Keratinocyte (primary cell): Measurements from ENCODE around the gene CPED1. TPM values are rescaled to one million over a fixed set of nuclear protein-coding genes. Genes with fewer than 3 reads are reported as not detected.
A peak's percentile ranks its signal among the peaks of the same experiment; 100 is the strongest.

Experiments used
- DNase-seq: peaks from one replicate; pipeline ENCODE4 v3.0.0-alpha.2; 2011; ENCODE audit warnings: low read depth, missing footprints, low spot score
- FAIRE-seq: peaks from 2 replicates; lab custom pipeline; 2011; peaks lifted over from hg19 to GRCh38; lab: Jason Lieb, UNC
- H2AFZ ChIP-seq: 2 replicates; pipeline ENCODE4 v1.6.0; 2012; ENCODE audit warnings: low read length, control low read depth, inconsistent platforms; ENCODE audit not compliant: control insufficient read depth
- H3K27ac ChIP-seq: 2 replicates; pipeline ENCODE4 v1.5.1; 2011; ENCODE audit warnings: low read length; ENCODE audit not compliant: control insufficient read depth, insufficient read depth
- H3K27me3 ChIP-seq: 3 replicates; pipeline ENCODE4 v1.6.0; 2011; ENCODE audit warnings: low read length; ENCODE audit not compliant: control insufficient read depth, insufficient read depth; ENCODE audit errors: extremely low read depth
- H3K36me3 ChIP-seq, 2 experiments: 2 replicates in 1 of 2; 3 replicates in 1 of 2; pipeline ENCODE4 v1.5.1; 2011; ENCODE audit warnings: low read length in 2 of 2, mild to moderate bottlenecking in 1 of 2; ENCODE audit not compliant: control insufficient read depth in 2 of 2, insufficient read depth in 2 of 2; ENCODE audit errors: extremely low read depth in 1 of 2
- H3K4me1 ChIP-seq: 3 replicates; pipeline ENCODE4 v1.5.1; 2011; ENCODE audit warnings: low read length; ENCODE audit not compliant: control insufficient read depth, insufficient read depth; ENCODE audit errors: extremely low read depth
- H3K4me2 ChIP-seq: 3 replicates; pipeline ENCODE4 v1.6.0; 2011; ENCODE audit warnings: low read depth, low read length; ENCODE audit not compliant: control insufficient read depth, insufficient read depth; ENCODE audit errors: extremely low read depth
- H3K4me3 ChIP-seq, 3 experiments: fragments of 200-600 bp in 1 of 3; sonication (generic) in 1 of 3; 2 replicates in 2 of 3; 3 replicates in 1 of 3; pipeline ENCODE4 v1.5.1; 2011 to 2016; ENCODE audit warnings: low read length in 3 of 3, mild to moderate bottlenecking in 3 of 3, control low read depth in 2 of 3, inconsistent platforms in 1 of 3, low read depth in 1 of 3, mixed read lengths in 1 of 3, mixed run types in 1 of 3, moderate library complexity in 1 of 3; ENCODE audit not compliant: control insufficient read depth in 2 of 3, insufficient read depth in 2 of 3; ENCODE audit errors: extremely low read depth in 1 of 3
- H3K79me2 ChIP-seq: 2 replicates; pipeline ENCODE4 v1.6.0; 2012; ENCODE audit warnings: low read length; ENCODE audit not compliant: control insufficient read depth, insufficient read depth
- H3K9ac ChIP-seq: 3 replicates; pipeline ENCODE4 v1.6.0; 2011; ENCODE audit warnings: low read length; ENCODE audit not compliant: control insufficient read depth, insufficient read depth; ENCODE audit errors: extremely low read depth
- H3K9me1 ChIP-seq: 3 replicates; pipeline ENCODE4 v1.6.0; 2011; ENCODE audit warnings: low read length; ENCODE audit not compliant: control insufficient read depth, insufficient read depth; ENCODE audit errors: extremely low read depth
- H3K9me3 ChIP-seq: 2 replicates; pipeline ENCODE4 v1.5.1; 2012; ENCODE audit warnings: low read depth, low read length; ENCODE audit not compliant: control insufficient read depth
- H4K20me1 ChIP-seq: 3 replicates; pipeline ENCODE4 v1.6.0; 2011; ENCODE audit warnings: low read length; ENCODE audit not compliant: control insufficient read depth, insufficient read depth; ENCODE audit errors: extremely low read depth
- CTCF ChIP-seq, 3 experiments: IDR thresholded peaks in 1 of 3; conservative IDR thresholded peaks in 1 of 3; optimal IDR thresholded peaks in 1 of 3; 2 replicates in 2 of 3; 3 replicates in 1 of 3; pipeline versions ENCODE3 to v1.5.1; 2011; ENCODE audit warnings: low read length in 3 of 3, mild to moderate bottlenecking in 3 of 3, moderate library complexity in 2 of 3, control low read depth in 1 of 3, inconsistent platforms in 1 of 3; ENCODE audit not compliant: insufficient read depth in 2 of 3; ENCODE audit errors: extremely low read depth in 1 of 3
- EZH2 ChIP-seq: IDR thresholded peaks from one replicate; pipeline ENCODE4 v1.6.1; 2012; ENCODE audit warnings: inconsistent platforms, mild to moderate bottlenecking, low read length, moderate library complexity
- dilution Hi-C: fragments of 300-500 bp; cut with MboI; formaldehyde crosslinking; loops from one replicate; pipeline ENCODE4 v1.7.0; 2020; ENCODE audit warnings: low sequenced_read_pairs; ENCODE audit not compliant: extremely low pct_ligation_motif_present
- polyA plus RNA-seq, 5 experiments: library from polyadenylated mRNA; depleted of rRNA in 3 of 5; stranded (reverse) in 3 of 5; stranded (forward) in 1 of 5; unstranded in 1 of 5; fragments of >200 nt; gene quantifications; 1 replicate in 1 of 5; 2 replicates in 3 of 5; 3 replicates in 1 of 5; pipeline versions ENCODE4 v1.2.1 to v1.2.3, GENCODE V29; 2011 to 2012; ENCODE audit warnings: missing spikeins in 2 of 5, low read depth in 1 of 5, low replicate concordance in 1 of 5

CPED1 gene
- polyA plus RNA-seq, 1 donor (not counting 4 experiments of a cell fraction or from before 2014, with no cell fraction given) = 0.62 TPM

- H3K4me2 ChIP-seq = no peak overlapping the region
- no peaks in the 10 kb centered on the region for H3K27me3 ChIP-seq
- peaks cover 7% of the 10 kb centered on the region for H3K4me1 ChIP-seq
- dilution Hi-C loops = no loop called here
- H3K9me3 ChIP-seq = no peaks in the 10 kb centered on the region
- no peak for TF ChIP-seq EZH2
- TF ChIP-seq CTCF (optimal IDR thresholded peaks at IDR 0.05 in 1 of 3, IDR thresholded peaks at IDR 0.05 in 1 of 3, conservative IDR thresholded peaks at IDR 0.05 in 1 of 3; ENCODE audit: extremely low read depth in 1 of 3, insufficient read depth in 2 of 3, low read length in 3 of 3) = no peak
- H3K9ac ChIP-seq = no peak overlapping the region
- H3K4me3 ChIP-seq = no peak overlapping the region
- no peaks in the 10 kb centered on the region for H3K36me3 ChIP-seq
- H3K9me1 ChIP-seq = no peaks in the 10 kb centered on the region
- FAIRE-seq (no peak), DNase-seq (no peak)
- no peaks in the 10 kb centered on the region for H3K79me2 ChIP-seq
- no peak overlapping the region for H3K27ac ChIP-seq
- no peak overlapping the region for H2AFZ ChIP-seq
- H4K20me1 ChIP-seq = no peaks in the 10 kb centered on the region
Observed at GRCh38 chr7:120995654-120996053, 7.1 kb downstream of the CPED1 start.

GRCh38 chr7:120996333-120996987 is 7.9 kb downstream of the CPED1 start:
- no peak for TF ChIP-seq EZH2
- TF ChIP-seq CTCF (optimal IDR thresholded peaks at IDR 0.05 in 1 of 3, IDR thresholded peaks at IDR 0.05 in 1 of 3, conservative IDR thresholded peaks at IDR 0.05 in 1 of 3; ENCODE audit: extremely low read depth in 1 of 3, insufficient read depth in 2 of 3, low read length in 3 of 3) = no peak
- Histone ChIP-seq H2AFZ (no peak overlapping the region), H3K4me2 (no peak overlapping the region), H3K9me1 (no peaks in the 10 kb centered on the region), H3K4me3 (no peak overlapping the region), H3K79me2 (no peaks in the 10 kb centered on the region), H3K4me1 (peaks cover 7% of the 10 kb centered on the region), H4K20me1 (no peaks in the 10 kb centered on the region), H3K9me3 (no peaks in the 10 kb centered on the region), H3K27ac (no peak overlapping the region), H3K9ac (no peak overlapping the region), H3K36me3 (no peaks in the 10 kb centered on the region), H3K27me3 (no peaks in the 10 kb centered on the region)
- FAIRE-seq = peak; percentile 88
- dilution Hi-C loops = no loop called here
- DNase-seq = peak; percentile 11
